ENCODE measurements around the gene MLF2.
A peak's percentile ranks its signal among the peaks of the same experiment; 100 is the strongest.

The MLF2 gene, protein sequence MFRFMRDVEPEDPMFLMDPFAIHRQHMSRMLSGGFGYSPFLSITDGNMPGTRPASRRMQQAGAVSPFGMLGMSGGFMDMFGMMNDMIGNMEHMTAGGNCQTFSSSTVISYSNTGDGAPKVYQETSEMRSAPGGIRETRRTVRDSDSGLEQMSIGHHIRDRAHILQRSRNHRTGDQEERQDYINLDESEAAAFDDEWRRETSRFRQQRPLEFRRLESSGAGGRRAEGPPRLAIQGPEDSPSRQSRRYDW

GRCh38 chr12:6752921-6753771 lies at the start of gene MLF2:
MLF2 (minus strand) TSS chr12:6753141; CDS start chr12:6752334, 807 bp downstream.
- TF ChIP-seq, protein P1, sequence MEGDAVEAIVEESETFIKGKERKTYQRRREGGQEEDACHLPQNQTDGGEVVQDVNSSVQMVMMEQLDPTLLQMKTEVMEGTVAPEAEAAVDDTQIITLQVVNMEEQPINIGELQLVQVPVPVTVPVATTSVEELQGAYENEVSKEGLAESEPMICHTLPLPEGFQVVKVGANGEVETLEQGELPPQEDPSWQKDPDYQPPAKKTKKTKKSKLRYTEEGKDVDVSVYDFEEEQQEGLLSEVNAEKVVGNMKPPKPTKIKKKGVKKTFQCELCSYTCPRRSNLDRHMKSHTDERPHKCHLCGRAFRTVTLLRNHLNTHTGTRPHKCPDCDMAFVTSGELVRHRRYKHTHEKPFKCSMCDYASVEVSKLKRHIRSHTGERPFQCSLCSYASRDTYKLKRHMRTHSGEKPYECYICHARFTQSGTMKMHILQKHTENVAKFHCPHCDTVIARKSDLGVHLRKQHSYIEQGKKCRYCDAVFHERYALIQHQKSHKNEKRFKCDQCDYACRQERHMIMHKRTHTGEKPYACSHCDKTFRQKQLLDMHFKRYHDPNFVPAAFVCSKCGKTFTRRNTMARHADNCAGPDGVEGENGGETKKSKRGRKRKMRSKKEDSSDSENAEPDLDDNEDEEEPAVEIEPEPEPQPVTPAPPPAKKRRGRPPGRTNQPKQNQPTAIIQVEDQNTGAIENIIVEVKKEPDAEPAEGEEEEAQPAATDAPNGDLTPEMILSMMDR (IDR thresholded peaks at IDR 0.05; ENCODE audit: control insufficient read depth, extremely low read depth, insufficient read depth): peak; percentile 87
- peak; percentile 97 for DNase-seq (ENCODE audit: low read depth)
- peak within 1 kb of the TSS; percentile 65 for H3K4me3 ChIP-seq (ENCODE audit: low read depth, low read length)

GRCh38 chr12:6799147-6799546 lies 46.2 kb upstream of the MLF2 start:
- TF ChIP-seq, protein P1 (IDR thresholded peaks at IDR 0.05; ENCODE audit: control insufficient read depth, extremely low read depth, insufficient read depth): no peak
- H3K4me3 ChIP-seq (ENCODE audit: low read depth, low read length): no peak overlapping the region
- no peak for DNase-seq (ENCODE audit: low read depth)

- no peak for DNase-seq (ENCODE audit: low read depth)
- TF ChIP-seq, protein P1 (IDR thresholded peaks at IDR 0.05; ENCODE audit: control insufficient read depth, extremely low read depth, insufficient read depth): no peak
- H3K4me3 ChIP-seq (ENCODE audit: low read depth, low read length): no peak overlapping the region
These were observed 43.6 kb upstream of the MLF2 start for GRCh38 chr12:6796576-6796975.

GRCh38 chr12:6795088-6795487 lies 42.1 kb upstream of the MLF2 start:
- no peak for DNase-seq (ENCODE audit: low read depth)
- TF ChIP-seq, protein P1 (IDR thresholded peaks at IDR 0.05; ENCODE audit: control insufficient read depth, extremely low read depth, insufficient read depth): no peak
- no peak overlapping the region for H3K4me3 ChIP-seq (ENCODE audit: low read depth, low read length)

DNA sequence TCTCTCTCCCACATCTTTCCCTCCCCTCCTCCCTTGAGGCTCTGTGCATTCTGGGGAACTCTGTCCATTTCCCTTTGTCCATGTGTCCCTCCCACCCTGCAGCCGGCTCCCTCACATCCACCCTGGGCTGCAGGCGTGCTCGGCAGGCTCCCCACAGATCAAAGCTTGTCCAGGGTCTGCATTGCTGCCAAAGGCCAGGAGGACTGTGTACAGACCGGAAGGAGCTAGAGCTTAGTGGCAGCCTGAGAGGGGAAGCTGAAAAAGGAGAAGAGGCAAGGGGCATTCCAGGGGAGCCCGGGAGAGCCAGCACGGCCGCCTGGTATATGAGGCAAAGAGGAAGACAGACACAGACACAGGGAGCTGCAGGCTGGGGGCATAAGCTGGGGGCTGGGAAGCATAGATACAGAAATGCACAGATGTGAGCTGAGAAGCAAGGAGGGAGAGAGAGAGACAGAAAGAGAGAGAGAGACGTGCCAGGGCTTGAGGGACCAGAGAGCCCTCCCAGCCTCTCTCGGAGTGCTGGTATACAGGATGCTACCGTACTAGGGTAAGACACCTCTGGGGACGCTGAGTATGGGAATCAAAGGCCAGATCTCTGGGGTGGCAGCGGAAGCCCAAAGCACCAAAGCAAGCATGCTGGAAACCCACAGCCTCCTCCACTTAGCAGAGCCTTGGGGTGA lies 39.7 kb upstream of the MLF2 start:
- DNase-seq (ENCODE audit: low read depth): no peak
- TF ChIP-seq, protein P1 (IDR thresholded peaks at IDR 0.05; ENCODE audit: control insufficient read depth, extremely low read depth, insufficient read depth): no peak
- no peak overlapping the region for H3K4me3 ChIP-seq (ENCODE audit: low read depth, low read length)

DNA sequence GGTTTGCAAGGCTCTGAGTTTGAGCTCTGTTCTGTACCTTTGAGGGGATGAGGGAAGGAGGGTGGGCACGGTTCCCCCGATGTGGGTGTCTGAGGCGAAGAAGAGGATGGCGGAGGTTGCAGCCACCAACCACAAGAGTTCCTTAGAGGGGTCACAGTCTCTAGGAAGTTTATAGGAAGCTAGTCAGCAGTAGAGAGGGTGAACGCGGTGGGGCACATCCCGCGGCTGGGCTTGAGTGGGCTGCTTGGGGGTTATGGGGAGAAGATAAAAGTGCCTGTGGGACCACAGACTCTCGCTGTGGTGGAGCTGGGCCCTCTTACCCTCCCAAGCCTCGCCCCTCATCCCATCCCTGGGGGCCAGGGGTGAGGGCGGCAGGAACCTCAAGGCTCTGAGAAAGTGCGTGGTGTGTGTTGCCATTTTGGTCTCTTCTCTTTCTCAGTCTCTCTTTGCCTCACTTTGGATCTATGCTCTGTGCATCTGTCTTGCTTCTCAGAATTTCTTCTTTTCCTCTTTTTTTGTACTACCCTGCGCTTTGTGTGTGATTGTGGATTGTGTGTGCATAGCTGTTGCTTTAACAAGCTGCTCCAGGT lies 39.1 kb upstream of the MLF2 start:
- TF ChIP-seq, protein P1 (IDR thresholded peaks at IDR 0.05; ENCODE audit: control insufficient read depth, extremely low read depth, insufficient read depth): no peak
- H3K4me3 ChIP-seq (ENCODE audit: low read depth, low read length): no peak overlapping the region
- DNase-seq (ENCODE audit: low read depth): no peak
